Astrocyte of the cerebellum (primary cell): ENCODE measurements around the gene RNF7.

Experiments
- DNase-seq: peaks from one replicate; pipeline ENCODE4 v3.0.0-alpha.2; 2011; ENCODE audit warnings: low read depth
- H3K4me3 ChIP-seq: 2 replicates; pipeline ENCODE4 v1.5.1; 2011; ENCODE audit warnings: mild to moderate bottlenecking, low read depth, low read length, moderate library complexity
- in situ Hi-C: cut with HindIII; loops from 2 replicates; pipeline ENCODE4 v1.10.0; 2017; ENCODE audit warnings: low sequenced_read_pairs
- TF ChIP-seq, protein P1 (sequence below): IDR thresholded peaks from 2 replicates; pipeline ENCODE4 v1.5.1; 2012; ENCODE audit warnings: low read length, low read depth, moderate library complexity, mild to moderate bottlenecking; ENCODE audit errors: missing control alignments

Gene RNF7

DNA sequence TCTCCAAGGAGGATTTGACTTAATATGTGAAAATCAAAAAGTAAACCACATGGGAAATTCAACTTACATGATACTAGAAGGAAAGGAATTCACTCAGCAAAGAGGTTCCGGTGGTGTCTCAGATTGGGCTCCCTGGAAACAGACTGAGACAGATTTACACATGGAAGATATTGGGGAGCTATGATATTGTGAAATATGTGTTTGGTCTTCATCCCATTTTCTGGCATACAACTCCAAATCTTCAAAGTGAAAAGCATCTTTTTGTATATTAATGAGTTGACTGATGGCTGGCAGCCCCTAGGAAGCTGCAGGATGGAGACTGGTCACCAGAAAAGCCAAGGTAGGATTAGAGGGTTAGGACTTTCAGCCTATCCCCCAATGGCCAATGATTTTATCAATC is 54.4 kb downstream of the RNF7 start:
- no peak overlapping the region for H3K4me3 ChIP-seq
- in situ Hi-C loops = loop anchor here (5.0 kb wide), 2 partner anchors 40 to 80 kb away; no protein-coding TSS in a partner anchor
- DNase-seq = no peak
- TF ChIP-seq, protein P1, sequence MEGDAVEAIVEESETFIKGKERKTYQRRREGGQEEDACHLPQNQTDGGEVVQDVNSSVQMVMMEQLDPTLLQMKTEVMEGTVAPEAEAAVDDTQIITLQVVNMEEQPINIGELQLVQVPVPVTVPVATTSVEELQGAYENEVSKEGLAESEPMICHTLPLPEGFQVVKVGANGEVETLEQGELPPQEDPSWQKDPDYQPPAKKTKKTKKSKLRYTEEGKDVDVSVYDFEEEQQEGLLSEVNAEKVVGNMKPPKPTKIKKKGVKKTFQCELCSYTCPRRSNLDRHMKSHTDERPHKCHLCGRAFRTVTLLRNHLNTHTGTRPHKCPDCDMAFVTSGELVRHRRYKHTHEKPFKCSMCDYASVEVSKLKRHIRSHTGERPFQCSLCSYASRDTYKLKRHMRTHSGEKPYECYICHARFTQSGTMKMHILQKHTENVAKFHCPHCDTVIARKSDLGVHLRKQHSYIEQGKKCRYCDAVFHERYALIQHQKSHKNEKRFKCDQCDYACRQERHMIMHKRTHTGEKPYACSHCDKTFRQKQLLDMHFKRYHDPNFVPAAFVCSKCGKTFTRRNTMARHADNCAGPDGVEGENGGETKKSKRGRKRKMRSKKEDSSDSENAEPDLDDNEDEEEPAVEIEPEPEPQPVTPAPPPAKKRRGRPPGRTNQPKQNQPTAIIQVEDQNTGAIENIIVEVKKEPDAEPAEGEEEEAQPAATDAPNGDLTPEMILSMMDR = no peak

DNA sequence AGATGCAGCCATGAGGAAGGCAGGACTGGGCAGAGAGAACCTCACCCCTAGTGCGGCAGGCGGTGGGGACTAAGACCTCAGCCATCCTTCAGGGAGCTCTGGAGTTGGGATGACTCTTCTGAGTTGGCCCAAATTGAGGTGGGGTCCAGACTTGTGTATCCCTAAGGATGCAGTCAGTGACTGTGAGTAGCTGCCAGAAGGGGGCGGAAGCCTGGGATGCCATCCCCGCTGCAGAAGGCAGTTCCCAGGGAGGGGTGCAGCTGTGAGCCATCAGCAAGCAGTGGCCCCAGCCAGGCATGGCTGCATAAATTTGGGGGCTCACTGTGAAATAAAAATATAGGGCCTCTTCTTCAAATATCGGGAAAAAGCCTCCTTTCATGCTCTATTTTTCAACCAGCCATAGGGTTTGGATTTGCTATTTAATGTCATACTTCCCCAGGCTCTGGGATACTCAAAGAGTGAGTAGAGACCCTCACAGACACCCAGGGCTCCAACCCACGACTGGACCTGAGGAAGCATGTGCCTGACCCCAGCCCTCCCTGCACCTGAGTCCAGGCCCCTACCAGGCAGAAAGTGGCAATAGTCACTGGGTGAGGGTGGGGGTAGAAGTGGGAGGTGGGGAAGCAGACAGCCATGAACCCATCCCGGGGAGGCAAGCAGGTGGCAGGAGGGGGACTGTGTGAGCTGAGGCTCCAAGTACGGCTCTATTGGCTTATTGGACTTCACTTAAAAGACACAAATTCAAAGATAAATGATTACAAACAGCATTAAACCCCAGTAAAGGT is 55.6 kb downstream of the RNF7 start:
- H3K4me3 ChIP-seq = no peak overlapping the region
- in situ Hi-C loops = loop anchor here (5.0 kb wide), 2 partner anchors 41 to 79 kb away; no protein-coding TSS in a partner anchor
- no peak for DNase-seq
- TF ChIP-seq, protein P1 = peak; percentile 2

DNA sequence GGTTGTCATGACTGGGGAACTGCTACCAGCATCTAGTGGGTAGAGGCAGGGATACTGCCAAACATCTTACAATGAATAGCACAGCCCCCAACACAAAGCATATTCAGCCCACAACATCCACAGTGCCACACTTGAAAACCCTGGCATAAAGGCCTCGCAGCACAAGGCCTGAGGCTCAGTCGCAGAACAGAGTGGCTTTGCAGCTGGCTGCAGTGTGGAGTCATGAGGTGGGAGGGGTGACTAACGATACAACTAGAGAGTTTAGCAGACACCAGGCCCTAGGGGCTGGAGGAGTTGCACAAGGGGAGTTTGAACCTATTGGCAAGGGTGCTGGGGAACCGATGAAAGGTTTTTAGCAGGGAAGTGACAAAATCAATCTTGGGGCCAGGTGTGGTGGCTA is 57.2 kb downstream of the RNF7 start:
- no peak for DNase-seq
- TF ChIP-seq, protein P1 = no peak
- no peak overlapping the region for H3K4me3 ChIP-seq
- in situ Hi-C loops = no loop called here

DNA sequence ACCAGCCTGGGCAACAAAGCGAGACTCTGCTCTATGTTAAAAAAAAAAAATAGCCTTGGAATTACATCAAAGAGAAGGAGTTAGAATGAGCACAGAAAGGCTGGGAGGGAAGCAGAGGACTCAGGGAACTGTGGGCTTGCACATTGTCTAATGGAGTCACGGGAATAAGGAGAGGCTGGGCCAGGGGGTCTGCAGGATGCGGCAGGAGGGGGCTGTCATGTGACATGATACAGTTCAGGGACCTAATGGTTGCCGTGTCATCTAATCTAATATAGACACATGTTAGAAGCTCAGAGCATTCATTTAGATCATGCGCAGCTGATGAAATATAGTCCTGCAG is 57.6 kb downstream of the RNF7 start:
- no peak for DNase-seq
- in situ Hi-C loops = no loop called here
- TF ChIP-seq, protein P1 = no peak
- no peak overlapping the region for H3K4me3 ChIP-seq

DNA sequence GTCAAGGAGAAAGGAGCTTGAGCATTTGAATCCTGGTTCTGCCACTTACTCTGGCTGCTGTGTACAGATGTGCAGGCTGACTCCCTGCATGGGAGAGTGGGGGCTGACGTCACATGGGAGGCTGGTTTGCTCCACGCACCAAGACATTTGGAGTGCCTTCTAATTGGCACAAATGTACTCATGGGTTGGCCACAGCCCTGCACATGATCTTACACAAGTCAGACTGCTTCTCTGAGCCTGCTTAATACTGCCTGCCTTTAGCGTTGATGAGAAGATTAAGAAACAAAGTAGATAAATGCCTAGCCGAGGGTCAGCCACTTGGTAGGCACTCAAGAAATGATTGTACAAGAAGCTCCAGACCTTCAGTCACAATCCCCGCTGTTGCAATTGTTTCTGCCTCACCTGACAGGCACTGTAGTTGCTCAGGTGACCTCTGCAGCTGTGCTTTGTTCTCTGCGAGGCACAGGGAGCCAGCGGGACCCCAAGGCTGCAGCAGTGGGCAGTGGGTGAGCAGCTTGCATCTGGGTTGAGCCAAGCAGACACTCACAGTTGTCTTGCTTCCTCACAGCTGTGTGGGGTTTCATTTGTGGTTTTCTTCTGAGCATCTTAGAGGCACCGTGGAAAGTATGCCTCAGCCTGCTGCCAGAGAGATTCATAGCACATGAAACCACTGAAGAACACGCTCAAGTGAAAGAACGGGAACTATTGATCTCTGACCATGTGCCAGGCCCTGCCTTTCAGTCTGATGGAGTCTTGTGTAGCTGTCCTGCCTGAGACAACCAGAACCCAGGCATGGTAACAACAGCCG is 58.2 kb downstream of the RNF7 start:
- in situ Hi-C loops = no loop called here
- H3K4me3 ChIP-seq = no peak overlapping the region
- peak; percentile 65 for DNase-seq
- TF ChIP-seq, protein P1 = no peak
